ENCODE results near the gene CLVS2.

CLVS2 gene

GRCh38 chr6:123024976-123025375 lies 28.9 kb downstream of the CLVS2 start:
- no peak for DNase-seq (ENCODE audit: low spot score)

- DNase-seq (ENCODE audit: low spot score), result no peak
Observed at GRCh38 chr6:123027408-123027807, 31.4 kb downstream of the CLVS2 start.

GRCh38 chr6:123028263-123028662 lies 32.2 kb downstream of the CLVS2 start:
- DNase-seq (ENCODE audit: low spot score), result no peak

- no peak for DNase-seq (ENCODE audit: low spot score)
Observed at GRCh38 chr6:123030282-123030681, 34.2 kb downstream of the CLVS2 start.

- DNase-seq (ENCODE audit: low spot score), result no peak
Observed at GRCh38 chr6:123036648-123037047, 40.6 kb downstream of the CLVS2 start.

GRCh38 chr6:123039431-123039830 lies 43.4 kb downstream of the CLVS2 start:
- no peak for DNase-seq (ENCODE audit: low spot score)

GRCh38 chr6:123042401-123042800 lies 46.4 kb downstream of the CLVS2 start:
- DNase-seq (ENCODE audit: low spot score), result no peak

GRCh38 chr6:123044341-123044860 lies 48.4 kb downstream of the CLVS2 start:
- DNase-seq (ENCODE audit: low spot score), result no peak

GRCh38 chr6:123053602-123054225 lies 57.7 kb downstream of the CLVS2 start:
- no peak for DNase-seq (ENCODE audit: low spot score)

- no peak for DNase-seq (ENCODE audit: low spot score)
Observed at GRCh38 chr6:123055256-123055655, 59.2 kb downstream of the CLVS2 start.

GRCh38 chr6:123062670-123063069 lies 66.6 kb downstream of the CLVS2 start:
- DNase-seq (ENCODE audit: low spot score), result no peak

GRCh38 chr6:123064038-123064437 lies 68.0 kb downstream of the CLVS2 start:
- DNase-seq (ENCODE audit: low spot score), result no peak

- DNase-seq (ENCODE audit: low spot score), result no peak
Observed at GRCh38 chr6:123074616-123075015, 78.6 kb downstream of the CLVS2 start.

GRCh38 chr6:123085403-123085802 lies 89.4 kb downstream of the CLVS2 start:
- DNase-seq (ENCODE audit: low spot score), result no peak

- no peak for DNase-seq (ENCODE audit: low spot score)
Observed at GRCh38 chr6:123089226-123089625, 93.2 kb downstream of the CLVS2 start.

GRCh38 chr6:123091091-123091895 lies 95.3 kb downstream of the CLVS2 start:
- DNase-seq (ENCODE audit: low spot score), result no peak

GRCh38 chr6:123091896-123092271 lies 95.8 kb downstream of the CLVS2 start:
- no peak for DNase-seq (ENCODE audit: low spot score)

GRCh38 chr6:123094795-123095194 lies 98.8 kb downstream of the CLVS2 start:
- no peak for DNase-seq (ENCODE audit: low spot score)

- DNase-seq (ENCODE audit: low spot score), result no peak
Observed at GRCh38 chr6:123105561-123105960, 109.5 kb downstream of the CLVS2 start.

GRCh38 chr6:123116370-123116769 lies 120.3 kb downstream of the CLVS2 start:
- DNase-seq (ENCODE audit: low spot score), result no peak

- DNase-seq (ENCODE audit: low spot score), result no peak
Observed at GRCh38 chr6:123117145-123117908, 121.3 kb downstream of the CLVS2 start.

GRCh38 chr6:123118811-123119210 lies 122.8 kb downstream of the CLVS2 start:
- DNase-seq (ENCODE audit: low spot score), result no peak
